SK-N-SH treated with all-trans-retinoic acid at 6 μM for 48 hours (cell line): ENCODE measurements around the gene EVA1C.
"Not testable (repeated sequence)": the region's sequence is repeated elsewhere in the genome, so short reads cannot be mapped to it uniquely, and the experiment has no call there.

Experiments used
- ATAC-seq: fragments of 200-7000 bp; cut with Tn5 transposase; 3 replicates; pipeline ENCODE4 v1.9.1; 2020; ENCODE audit warnings: mild to moderate bottlenecking, moderate library complexity
- ARNTL ChIP-seq: fragments of 450-650 bp; formaldehyde crosslinking; IDR thresholded peaks from 2 replicates; pipeline ENCODE4 v1.5.0; 2020; ENCODE audit warnings: low read depth, mild to moderate bottlenecking, moderate library complexity, borderline replicate concordance
- BACH2 ChIP-seq: fragments of 250-450 bp; sonication (Bioruptor Pico); IDR thresholded peaks from 2 replicates; pipeline ENCODE4 v1.9.0; 2021; ENCODE audit warnings: mild to moderate bottlenecking, borderline replicate concordance
- CSDC2 ChIP-seq: fragments of 250-450 bp; sonication (Bioruptor Pico); IDR thresholded peaks from 2 replicates; pipeline ENCODE4 v1.5.0; 2020; ENCODE audit warnings: mild to moderate bottlenecking, moderate library complexity
- ESRRG ChIP-seq: fragments of 250-450 bp; sonication (Bioruptor Pico); IDR thresholded peaks from 2 replicates; pipeline ENCODE4 v1.6.1; 2021; ENCODE audit warnings: mild to moderate bottlenecking
- ISL1 ChIP-seq: fragments of 250-450 bp; sonication (Bioruptor Pico); IDR thresholded peaks from 2 replicates; pipeline ENCODE4 v2.1.2; 2022; ENCODE audit warnings: mild to moderate bottlenecking, moderate library complexity
- OSR1 ChIP-seq: fragments of 250-450 bp; sonication (Bioruptor Pico); IDR thresholded peaks from 2 replicates; pipeline ENCODE4 v1.8.0; 2022; ENCODE audit warnings: moderate library complexity, mild to moderate bottlenecking, inconsistent platforms
- PPARA ChIP-seq: fragments of 250-450 bp; sonication (Bioruptor Pico); IDR thresholded peaks from 2 replicates; pipeline ENCODE4 v1.5.0; 2020; ENCODE audit warnings: mild to moderate bottlenecking, borderline replicate concordance
- RARB ChIP-seq: fragments of 250-450 bp; sonication (Bioruptor Pico); IDR thresholded peaks from 2 replicates; pipeline ENCODE4 v1.8.0; 2021; ENCODE audit warnings: mild to moderate bottlenecking, moderate library complexity
- SNAI2 ChIP-seq: fragments of 250-450 bp; sonication (Bioruptor Pico); IDR thresholded peaks from 2 replicates; pipeline ENCODE4 v1.5.0; 2020; ENCODE audit warnings: mild to moderate bottlenecking, moderate library complexity
- TCF4 ChIP-seq: fragments of 250-450 bp; sonication (Bioruptor Pico); IDR thresholded peaks from 2 replicates; pipeline ENCODE4 v1.8.0; 2021; ENCODE audit warnings: mild to moderate bottlenecking, moderate library complexity, borderline replicate concordance
- TOX ChIP-seq: fragments of 250-450 bp; sonication (Bioruptor Pico); IDR thresholded peaks from 2 replicates; pipeline ENCODE4 v1.8.0; 2021; ENCODE audit warnings: mild to moderate bottlenecking, moderate library complexity, borderline replicate concordance
- ZC3H10 ChIP-seq: fragments of 250-450 bp; sonication (Bioruptor Pico); IDR thresholded peaks from 2 replicates; pipeline ENCODE4 v1.5.1; 2021; ENCODE audit warnings: mild to moderate bottlenecking, moderate library complexity
- ZFP3 ChIP-seq: fragments of 250-450 bp; sonication (Bioruptor Pico); IDR thresholded peaks from 2 replicates; pipeline ENCODE4 v1.5.0; 2020; ENCODE audit warnings: mild to moderate bottlenecking, moderate library complexity
- ZFP30 ChIP-seq: fragments of 450-650 bp; formaldehyde crosslinking; IDR thresholded peaks from 2 replicates; pipeline ENCODE4 v1.5.0; 2022; ENCODE audit warnings: mild to moderate bottlenecking, moderate library complexity
- ZNF565 ChIP-seq: fragments of 450-650 bp; formaldehyde crosslinking; conservative IDR thresholded peaks from 2 replicates; pipeline ENCODE4 v1.5.0; 2020; ENCODE audit warnings: low read depth, mild to moderate bottlenecking, moderate library complexity
- ZNF8 ChIP-seq: fragments of 450-650 bp; formaldehyde crosslinking; IDR thresholded peaks from 2 replicates; pipeline ENCODE4 v1.5.0; 2020; ENCODE audit warnings: mild to moderate bottlenecking, moderate library complexity
- TF ChIP-seq, protein P1 (sequence below): fragments of 250-450 bp; sonication (Bioruptor Pico); IDR thresholded peaks from 2 replicates; pipeline ENCODE4 v1.5.1; 2021; ENCODE audit warnings: mild to moderate bottlenecking, moderate library complexity
- TF ChIP-seq, protein P2 (sequence below): fragments of 250-450 bp; sonication (Bioruptor Pico); IDR thresholded peaks from 2 replicates; pipeline ENCODE4 v1.8.0; 2020; ENCODE audit warnings: mild to moderate bottlenecking, moderate library complexity, borderline replicate concordance
- TF ChIP-seq, protein P3 (sequence below): fragments of 250-450 bp; sonication (Bioruptor Pico); IDR thresholded peaks from 2 replicates; pipeline ENCODE4 v1.5.1; 2020; ENCODE audit warnings: low read depth, mild to moderate bottlenecking, moderate library complexity
- TF ChIP-seq, protein P4 (sequence below): fragments of 250-450 bp; sonication (Bioruptor Pico); IDR thresholded peaks from 2 replicates; pipeline ENCODE4 v1.8.0; 2021; ENCODE audit warnings: low read depth, mild to moderate bottlenecking, moderate library complexity, borderline replicate concordance
- TF ChIP-seq, protein P5 (sequence below): fragments of 250-450 bp; sonication (Bioruptor Pico); IDR thresholded peaks from 2 replicates; pipeline ENCODE4 v1.5.0; 2020; ENCODE audit warnings: mild to moderate bottlenecking, moderate library complexity

EVA1C gene

DNA sequence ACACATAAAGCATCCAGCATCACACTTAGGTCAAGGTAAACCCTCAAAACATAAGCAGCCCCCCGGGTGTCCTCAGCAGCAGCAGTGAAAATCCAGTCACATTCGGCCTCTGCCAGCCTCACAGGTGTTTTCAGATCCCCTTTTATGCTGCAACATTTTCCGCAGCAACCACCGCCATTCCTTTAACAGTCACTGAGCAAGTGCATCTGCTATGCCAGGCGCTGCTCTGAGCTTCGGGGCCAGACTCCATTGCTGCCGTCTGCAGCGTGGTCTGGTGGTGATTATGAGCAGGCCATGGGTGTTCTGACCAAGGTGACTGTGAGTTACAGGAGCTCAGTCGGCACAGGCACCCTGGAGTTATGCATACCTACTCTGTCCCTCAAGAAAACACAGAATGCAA, 24.2 kb upstream of the EVA1C start (continued):
- TF ChIP-seq CSDC2 (CRISPR knock-in tag) (no peak), ZFP30 (CRISPR knock-in tag) (no peak), SNAI2 (CRISPR knock-in tag) (no peak), ZNF565 (no peak), OSR1 (no peak), ZFP3 (no peak), PPARA (CRISPR knock-in tag) (no peak)
- TF ChIP-seq, all 23 proteins: peak for 0

DNA sequence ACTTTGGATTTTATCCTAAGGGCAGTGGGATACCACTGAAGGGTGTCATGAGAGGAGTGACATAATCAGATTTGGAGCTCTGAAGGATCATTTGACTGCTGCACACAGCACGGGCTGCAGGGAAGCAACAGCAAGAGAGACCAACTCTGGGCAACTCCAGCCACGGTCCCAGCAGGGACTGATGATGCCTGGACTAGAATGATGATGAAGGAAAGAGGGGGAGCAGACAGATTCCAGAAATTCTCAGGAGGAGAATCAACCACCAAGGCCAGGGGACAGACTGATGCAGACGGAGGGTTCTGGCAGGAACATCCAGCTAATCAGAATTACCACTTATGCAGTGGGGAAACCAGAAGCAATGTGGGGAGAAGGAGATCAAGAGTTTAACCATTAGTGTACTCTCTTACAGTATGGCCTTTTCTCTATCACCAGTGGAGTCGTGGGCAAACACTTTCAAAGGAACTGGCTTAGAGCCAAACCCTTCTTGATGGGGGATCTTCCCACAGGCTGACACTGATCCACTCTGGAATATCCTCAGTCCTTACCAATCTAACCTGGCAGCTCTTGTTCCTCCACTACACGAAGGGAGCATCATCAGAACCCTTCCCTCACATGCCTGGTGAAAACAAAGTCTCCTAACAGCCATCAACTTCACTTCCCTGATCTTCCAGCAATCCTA, 23.0 kb upstream of the EVA1C start:
- no peak; the same call in 2 of the 3 replicates for ATAC-seq
- TF ChIP-seq, protein P1, sequence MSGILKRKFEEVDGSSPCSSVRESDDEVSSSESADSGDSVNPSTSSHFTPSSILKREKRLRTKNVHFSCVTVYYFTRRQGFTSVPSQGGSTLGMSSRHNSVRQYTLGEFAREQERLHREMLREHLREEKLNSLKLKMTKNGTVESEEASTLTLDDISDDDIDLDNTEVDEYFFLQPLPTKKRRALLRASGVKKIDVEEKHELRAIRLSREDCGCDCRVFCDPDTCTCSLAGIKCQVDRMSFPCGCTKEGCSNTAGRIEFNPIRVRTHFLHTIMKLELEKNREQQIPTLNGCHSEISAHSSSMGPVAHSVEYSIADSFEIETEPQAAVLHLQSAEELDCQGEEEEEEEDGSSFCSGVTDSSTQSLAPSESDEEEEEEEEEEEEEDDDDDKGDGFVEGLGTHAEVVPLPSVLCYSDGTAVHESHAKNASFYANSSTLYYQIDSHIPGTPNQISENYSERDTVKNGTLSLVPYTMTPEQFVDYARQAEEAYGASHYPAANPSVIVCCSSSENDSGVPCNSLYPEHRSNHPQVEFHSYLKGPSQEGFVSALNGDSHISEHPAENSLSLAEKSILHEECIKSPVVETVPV: no peak
- TF ChIP-seq RARB: no peak

DNA sequence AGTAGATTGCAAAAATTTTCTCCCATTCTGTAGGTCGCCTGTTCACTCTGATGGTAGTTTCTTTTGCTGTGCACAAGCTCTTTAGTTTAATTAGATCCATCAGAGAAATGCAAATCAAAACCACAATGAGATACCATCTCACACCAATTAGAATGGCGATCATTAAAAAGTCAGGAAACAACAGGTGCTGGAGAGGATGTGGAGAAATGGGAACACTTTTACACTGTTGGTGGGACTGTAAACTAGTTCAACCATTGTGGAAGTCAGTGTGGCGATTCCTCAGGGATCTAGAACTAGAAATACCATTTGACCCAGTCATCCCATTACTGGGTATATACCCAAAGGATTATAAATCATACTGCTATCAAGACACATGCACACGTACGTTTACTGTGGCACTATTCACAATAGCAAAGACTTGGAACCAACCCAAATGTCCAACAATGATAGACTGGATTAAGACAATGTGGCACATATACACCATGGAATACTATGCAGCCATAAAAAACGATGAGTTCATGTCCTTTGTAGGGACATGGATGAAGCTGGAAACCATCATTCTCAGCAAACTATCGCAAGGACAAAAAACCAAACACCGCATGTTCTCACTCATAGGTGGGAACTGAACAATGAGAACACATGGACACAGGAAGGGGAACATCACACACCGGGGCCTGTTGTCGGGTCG, 21.8 kb upstream of the EVA1C start:
- ATAC-seq: not testable (repeated sequence)

DNA sequence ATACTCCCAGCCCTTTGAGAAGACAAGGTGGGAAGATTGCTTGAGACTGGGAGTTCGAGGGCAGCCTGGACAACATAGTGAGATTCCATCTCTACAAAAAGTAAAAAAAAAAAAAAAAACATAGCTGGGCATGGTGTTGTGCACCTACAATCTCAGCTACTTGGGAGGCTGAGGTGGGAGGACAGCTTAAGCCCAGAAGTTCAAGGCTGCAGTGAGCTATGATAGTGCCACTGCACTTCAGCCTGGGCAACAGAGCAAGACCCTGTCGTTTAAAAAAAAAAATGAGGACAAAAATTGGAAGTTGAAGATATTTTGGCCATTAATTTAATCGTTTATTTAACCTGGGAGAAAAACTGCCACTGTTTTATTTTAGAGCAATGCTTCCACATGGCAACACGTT, 20.8 kb upstream of the EVA1C start:
- no peak for TF ChIP-seq ZC3H10 (CRISPR knock-in tag)
- no peak for TF ChIP-seq ZFP3
- TF ChIP-seq, protein P2, sequence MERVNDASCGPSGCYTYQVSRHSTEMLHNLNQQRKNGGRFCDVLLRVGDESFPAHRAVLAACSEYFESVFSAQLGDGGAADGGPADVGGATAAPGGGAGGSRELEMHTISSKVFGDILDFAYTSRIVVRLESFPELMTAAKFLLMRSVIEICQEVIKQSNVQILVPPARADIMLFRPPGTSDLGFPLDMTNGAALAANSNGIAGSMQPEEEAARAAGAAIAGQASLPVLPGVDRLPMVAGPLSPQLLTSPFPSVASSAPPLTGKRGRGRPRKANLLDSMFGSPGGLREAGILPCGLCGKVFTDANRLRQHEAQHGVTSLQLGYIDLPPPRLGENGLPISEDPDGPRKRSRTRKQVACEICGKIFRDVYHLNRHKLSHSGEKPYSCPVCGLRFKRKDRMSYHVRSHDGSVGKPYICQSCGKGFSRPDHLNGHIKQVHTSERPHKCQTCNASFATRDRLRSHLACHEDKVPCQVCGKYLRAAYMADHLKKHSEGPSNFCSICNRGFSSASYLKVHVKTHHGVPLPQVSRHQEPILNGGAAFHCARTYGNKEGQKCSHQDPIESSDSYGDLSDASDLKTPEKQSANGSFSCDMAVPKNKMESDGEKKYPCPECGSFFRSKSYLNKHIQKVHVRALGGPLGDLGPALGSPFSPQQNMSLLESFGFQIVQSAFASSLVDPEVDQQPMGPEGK (CRISPR knock-in tag): no peak
- no peak for TF ChIP-seq ISL1
- TF ChIP-seq BACH2 (CRISPR knock-in tag): no peak
- no peak for TF ChIP-seq ZNF565
- TF ChIP-seq, protein P3, sequence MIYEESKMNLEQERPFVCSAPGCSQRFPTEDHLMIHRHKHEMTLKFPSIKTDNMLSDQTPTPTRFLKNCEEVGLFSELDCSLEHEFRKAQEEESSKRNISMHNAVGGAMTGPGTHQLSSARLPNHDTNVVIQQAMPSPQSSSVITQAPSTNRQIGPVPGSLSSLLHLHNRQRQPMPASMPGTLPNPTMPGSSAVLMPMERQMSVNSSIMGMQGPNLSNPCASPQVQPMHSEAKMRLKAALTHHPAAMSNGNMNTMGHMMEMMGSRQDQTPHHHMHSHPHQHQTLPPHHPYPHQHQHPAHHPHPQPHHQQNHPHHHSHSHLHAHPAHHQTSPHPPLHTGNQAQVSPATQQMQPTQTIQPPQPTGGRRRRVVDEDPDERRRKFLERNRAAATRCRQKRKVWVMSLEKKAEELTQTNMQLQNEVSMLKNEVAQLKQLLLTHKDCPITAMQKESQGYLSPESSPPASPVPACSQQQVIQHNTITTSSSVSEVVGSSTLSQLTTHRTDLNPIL (CRISPR knock-in tag): no peak
- TF ChIP-seq, protein P4, sequence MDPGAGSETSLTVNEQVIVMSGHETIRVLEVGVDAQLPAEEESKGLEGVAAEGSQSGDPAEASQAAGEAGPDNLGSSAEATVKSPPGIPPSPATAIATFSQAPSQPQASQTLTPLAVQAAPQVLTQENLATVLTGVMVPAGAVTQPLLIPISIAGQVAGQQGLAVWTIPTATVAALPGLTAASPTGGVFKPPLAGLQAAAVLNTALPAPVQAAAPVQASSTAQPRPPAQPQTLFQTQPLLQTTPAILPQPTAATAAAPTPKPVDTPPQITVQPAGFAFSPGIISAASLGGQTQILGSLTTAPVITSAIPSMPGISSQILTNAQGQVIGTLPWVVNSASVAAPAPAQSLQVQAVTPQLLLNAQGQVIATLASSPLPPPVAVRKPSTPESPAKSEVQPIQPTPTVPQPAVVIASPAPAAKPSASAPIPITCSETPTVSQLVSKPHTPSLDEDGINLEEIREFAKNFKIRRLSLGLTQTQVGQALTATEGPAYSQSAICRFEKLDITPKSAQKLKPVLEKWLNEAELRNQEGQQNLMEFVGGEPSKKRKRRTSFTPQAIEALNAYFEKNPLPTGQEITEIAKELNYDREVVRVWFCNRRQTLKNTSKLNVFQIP (CRISPR knock-in tag): no peak
- TF ChIP-seq ESRRG (CRISPR knock-in tag): no peak
- TF ChIP-seq ZFP30 (CRISPR knock-in tag): no peak
- TF ChIP-seq RARB: no peak
- no peak for TF ChIP-seq OSR1
- TF ChIP-seq, protein P1: no peak
- TF ChIP-seq TOX (CRISPR knock-in tag): no peak
- TF ChIP-seq ARNTL (CRISPR knock-in tag): no peak
- TF ChIP-seq SNAI2 (CRISPR knock-in tag): no peak
- TF ChIP-seq, protein P5, sequence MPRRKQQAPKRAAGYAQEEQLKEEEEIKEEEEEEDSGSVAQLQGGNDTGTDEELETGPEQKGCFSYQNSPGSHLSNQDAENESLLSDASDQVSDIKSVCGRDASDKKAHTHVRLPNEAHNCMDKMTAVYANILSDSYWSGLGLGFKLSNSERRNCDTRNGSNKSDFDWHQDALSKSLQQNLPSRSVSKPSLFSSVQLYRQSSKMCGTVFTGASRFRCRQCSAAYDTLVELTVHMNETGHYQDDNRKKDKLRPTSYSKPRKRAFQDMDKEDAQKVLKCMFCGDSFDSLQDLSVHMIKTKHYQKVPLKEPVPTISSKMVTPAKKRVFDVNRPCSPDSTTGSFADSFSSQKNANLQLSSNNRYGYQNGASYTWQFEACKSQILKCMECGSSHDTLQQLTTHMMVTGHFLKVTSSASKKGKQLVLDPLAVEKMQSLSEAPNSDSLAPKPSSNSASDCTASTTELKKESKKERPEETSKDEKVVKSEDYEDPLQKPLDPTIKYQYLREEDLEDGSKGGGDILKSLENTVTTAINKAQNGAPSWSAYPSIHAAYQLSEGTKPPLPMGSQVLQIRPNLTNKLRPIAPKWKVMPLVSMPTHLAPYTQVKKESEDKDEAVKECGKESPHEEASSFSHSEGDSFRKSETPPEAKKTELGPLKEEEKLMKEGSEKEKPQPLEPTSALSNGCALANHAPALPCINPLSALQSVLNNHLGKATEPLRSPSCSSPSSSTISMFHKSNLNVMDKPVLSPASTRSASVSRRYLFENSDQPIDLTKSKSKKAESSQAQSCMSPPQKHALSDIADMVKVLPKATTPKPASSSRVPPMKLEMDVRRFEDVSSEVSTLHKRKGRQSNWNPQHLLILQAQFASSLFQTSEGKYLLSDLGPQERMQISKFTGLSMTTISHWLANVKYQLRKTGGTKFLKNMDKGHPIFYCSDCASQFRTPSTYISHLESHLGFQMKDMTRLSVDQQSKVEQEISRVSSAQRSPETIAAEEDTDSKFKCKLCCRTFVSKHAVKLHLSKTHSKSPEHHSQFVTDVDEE (CRISPR knock-in tag): no peak
- no peak for TF ChIP-seq TCF4 (CRISPR knock-in tag)
- TF ChIP-seq ZNF8 (CRISPR knock-in tag): no peak
- no peak for ATAC-seq
